BJ (cell line): ENCODE results near the gene BRIX1. TPM values are rescaled to one million over a fixed set of nuclear protein-coding genes. Genes with fewer than 3 reads are reported as not detected.

Source experiments
- CTCF ChIA-PET: fragments of 350-600 bp; formaldehyde crosslinking; extraction: SDS; loops from one replicate; lab custom pipeline; 2021; ENCODE audit warnings: antibody characterized with exemption, inconsistent platforms; lab: Yijun Ruan, JAX
- POLR2A ChIA-PET: fragments of 300-600 bp; sonication (Branson Sonifier 250); formaldehyde crosslinking; extraction: SDS; loops from one replicate; lab custom pipeline; 2021; ENCODE audit warnings: antibody characterized with exemption; lab: Charles Lee
- DNase-seq: peaks from one replicate; pipeline ENCODE4 v3.0.0-alpha.2; 2011; ENCODE audit warnings: low read depth
- H3K27me3 ChIP-seq: 2 replicates; pipeline ENCODE4 v1.6.0; 2011; ENCODE audit warnings: low read length; ENCODE audit not compliant: control insufficient read depth, insufficient read depth
- H3K36me3 ChIP-seq: 2 replicates; pipeline ENCODE4 v1.5.1; 2011; ENCODE audit warnings: low read length; ENCODE audit not compliant: control insufficient read depth, insufficient read depth
- H3K4me3 ChIP-seq: 2 replicates; pipeline ENCODE4 v1.5.1; 2011; ENCODE audit warnings: low read depth, mild to moderate bottlenecking, control low read depth, low read length
- polyA plus RNA-seq: library from polyadenylated mRNA; depleted of rRNA; stranded (reverse); fragments of >200 nt; gene quantifications from 2 replicates; pipeline ENCODE4 v1.2.3, GENCODE V29; 2011
- TF ChIP-seq, protein P1 (sequence below): IDR thresholded peaks from 2 replicates; pipeline ENCODE4 v1.5.1; 2011; ENCODE audit warnings: low read depth, mild to moderate bottlenecking, control low read depth, inconsistent platforms, low read length, moderate library complexity; ENCODE audit not compliant: insufficient read depth

BRIX1 gene
- polyA plus RNA-seq, 1 experiment, result 11.4 TPM

GRCh38 chr5:34905564-34905963, 9.9 kb upstream of the BRIX1 start:
- CTCF ChIA-PET, result interaction anchor here (0.6 to 2.3 kb wide), 8 partner anchors 9 to 434 kb away, joined by 3 to 14 read pairs (median 4); partner anchors contain the start of genes BRIX1 and RAD1
- Histone ChIP-seq H3K36me3 (peaks cover 3% of the 10 kb centered on the region; the same call in 1 of the 2 replicates), H3K4me3 (no peak overlapping the region), H3K27me3 (no peaks in the 10 kb centered on the region)
- POLR2A ChIA-PET, result no interaction called here
- TF ChIP-seq, protein P1, sequence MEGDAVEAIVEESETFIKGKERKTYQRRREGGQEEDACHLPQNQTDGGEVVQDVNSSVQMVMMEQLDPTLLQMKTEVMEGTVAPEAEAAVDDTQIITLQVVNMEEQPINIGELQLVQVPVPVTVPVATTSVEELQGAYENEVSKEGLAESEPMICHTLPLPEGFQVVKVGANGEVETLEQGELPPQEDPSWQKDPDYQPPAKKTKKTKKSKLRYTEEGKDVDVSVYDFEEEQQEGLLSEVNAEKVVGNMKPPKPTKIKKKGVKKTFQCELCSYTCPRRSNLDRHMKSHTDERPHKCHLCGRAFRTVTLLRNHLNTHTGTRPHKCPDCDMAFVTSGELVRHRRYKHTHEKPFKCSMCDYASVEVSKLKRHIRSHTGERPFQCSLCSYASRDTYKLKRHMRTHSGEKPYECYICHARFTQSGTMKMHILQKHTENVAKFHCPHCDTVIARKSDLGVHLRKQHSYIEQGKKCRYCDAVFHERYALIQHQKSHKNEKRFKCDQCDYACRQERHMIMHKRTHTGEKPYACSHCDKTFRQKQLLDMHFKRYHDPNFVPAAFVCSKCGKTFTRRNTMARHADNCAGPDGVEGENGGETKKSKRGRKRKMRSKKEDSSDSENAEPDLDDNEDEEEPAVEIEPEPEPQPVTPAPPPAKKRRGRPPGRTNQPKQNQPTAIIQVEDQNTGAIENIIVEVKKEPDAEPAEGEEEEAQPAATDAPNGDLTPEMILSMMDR, result peak; percentile 54
- no peak for DNase-seq

DNA sequence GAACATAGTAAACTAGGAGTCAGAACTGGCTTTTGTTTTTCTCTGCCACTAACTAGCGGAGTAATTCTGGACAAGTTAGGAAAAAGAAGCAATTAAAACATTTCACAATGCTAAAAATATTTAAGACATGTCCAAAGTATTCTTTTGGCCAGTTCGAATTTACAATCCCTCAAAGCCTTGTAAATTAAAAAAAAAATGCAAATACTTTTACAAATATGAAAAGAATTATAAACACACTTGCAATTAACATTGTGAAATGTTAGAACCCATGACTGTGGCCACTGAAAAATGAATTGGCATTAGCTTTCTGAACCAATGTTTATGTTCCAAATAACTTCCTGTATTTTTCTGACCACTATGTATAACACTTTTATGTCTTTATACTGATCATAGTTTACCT, 2.4 kb upstream of the BRIX1 start:
- Histone ChIP-seq H3K27me3 (no peaks in the 10 kb centered on the region), H3K36me3 (peaks cover 4% of the 10 kb centered on the region; the same call in 1 of the 2 replicates), H3K4me3 (no peak overlapping the region)
- ChIA-PET POLR2A (interaction anchor here (0.6 to 0.7 kb wide), 3 partner anchors 250 to 414 kb away, joined by 3 to 5 read pairs (median 5); no protein-coding TSS in a partner anchor), CTCF (interaction anchor here (0.8 to 4.0 kb wide), 3 partner anchors 17 to 438 kb away, joined by 3 to 17 read pairs (median 6); no protein-coding TSS in a partner anchor)
- DNase-seq, result peak; percentile 87
- TF ChIP-seq, protein P1, result no peak

DNA sequence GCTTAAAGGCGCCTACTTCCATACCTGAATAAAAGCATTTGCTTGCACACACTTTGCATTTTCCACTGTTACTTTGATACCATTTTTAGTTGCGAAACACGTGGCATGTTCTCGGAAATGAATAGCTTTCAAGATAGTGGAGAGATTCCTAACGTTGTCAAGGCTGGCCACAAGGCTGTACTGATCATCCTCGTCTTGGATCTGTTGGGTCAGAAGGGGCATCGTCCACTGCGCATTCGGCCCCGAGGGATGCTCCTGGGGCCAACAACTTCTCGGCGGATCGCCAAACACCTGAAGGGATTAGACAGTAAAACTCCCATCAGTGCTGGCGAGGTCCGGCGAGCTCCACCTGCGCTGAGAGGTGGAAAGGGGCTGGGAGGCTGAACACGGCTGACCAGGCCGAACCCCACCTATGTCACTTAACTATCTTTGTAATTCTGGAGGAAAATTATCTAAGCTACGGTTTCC, 806 bp upstream of the BRIX1 start:
- Histone ChIP-seq H3K36me3 (peaks cover 4% of the 10 kb centered on the region; the same call in 1 of the 2 replicates), H3K4me3 (peak overlapping the region; percentile 61), H3K27me3 (no peaks in the 10 kb centered on the region)
- no peak for DNase-seq
- TF ChIP-seq, protein P1, result no peak
- ChIA-PET POLR2A (interaction anchor here (0.6 to 1.4 kb wide), 4 partner anchors 9 to 200 kb away, joined by 3 to 10 read pairs (median 6); partner anchors contain the start of gene DNAJC21), CTCF (interaction anchor here (1.1 to 4.0 kb wide), 3 partner anchors 9 to 429 kb away, joined by 3 to 17 read pairs (median 4); no protein-coding TSS in a partner anchor)

- POLR2A ChIA-PET, result interaction anchor here (0.5 to 1.4 kb wide), 3 partner anchors 8 to 366 kb away, joined by 5 to 10 read pairs (median 7); partner anchors contain the start of gene DNAJC21
- no peak for DNase-seq
- H3K27me3 ChIP-seq, result no peaks in the 10 kb centered on the region
- peak overlapping the region; percentile 61 for H3K4me3 ChIP-seq
- CTCF ChIA-PET, result interaction anchor here (0.9 to 4.0 kb wide), 3 partner anchors 14 to 430 kb away, joined by 3 to 17 read pairs (median 8); partner anchors contain the start of gene DNAJC21
- TF ChIP-seq, protein P1, result no peak
- peaks cover 3% of the 10 kb centered on the region; the same call in 1 of the 2 replicates for H3K36me3 ChIP-seq
Measured at GRCh38 chr5:34915856-34916192, 313 bp downstream of the BRIX1 start.

- TF ChIP-seq, protein P1, result no peak
- H3K27me3 ChIP-seq, result no peaks in the 10 kb centered on the region
- ChIA-PET POLR2A (no interaction called here), CTCF (interaction anchor here (2.0 to 4.0 kb wide), 2 partner anchors 13 to 431 kb away, joined by 8 to 17 read pairs; partner anchors contain the start of gene DNAJC21)
- DNase-seq, result no peak
- H3K4me3 ChIP-seq, result peak overlapping the region; percentile 61
- H3K36me3 ChIP-seq, result no peaks in the 10 kb centered on the region
Measured at GRCh38 chr5:34916518-34916917, 1.0 kb downstream of the BRIX1 start.
